Keratinocyte (primary cell): ENCODE data around the gene ABHD5. TPM values are rescaled to one million over a fixed set of nuclear protein-coding genes. Genes with fewer than 3 reads are reported as not detected.

Source experiments
- DNase-seq: peaks from one replicate; pipeline ENCODE4 v3.0.0-alpha.2; 2011; ENCODE audit warnings: low read depth, missing footprints, low spot score
- FAIRE-seq: peaks from 2 replicates; lab custom pipeline; 2011; peaks lifted over from hg19 to GRCh38; lab: Jason Lieb, UNC
- H2AFZ ChIP-seq: 2 replicates; pipeline ENCODE4 v1.6.0; 2012; ENCODE audit warnings: low read length, control low read depth, inconsistent platforms; ENCODE audit not compliant: control insufficient read depth
- H3K27ac ChIP-seq: 2 replicates; pipeline ENCODE4 v1.5.1; 2011; ENCODE audit warnings: low read length; ENCODE audit not compliant: control insufficient read depth, insufficient read depth
- H3K27me3 ChIP-seq: 3 replicates; pipeline ENCODE4 v1.6.0; 2011; ENCODE audit warnings: low read length; ENCODE audit not compliant: control insufficient read depth, insufficient read depth; ENCODE audit errors: extremely low read depth
- H3K36me3 ChIP-seq, 2 experiments: 2 replicates in 1 of 2; 3 replicates in 1 of 2; pipeline ENCODE4 v1.5.1; 2011; ENCODE audit warnings: low read length in 2 of 2, mild to moderate bottlenecking in 1 of 2; ENCODE audit not compliant: control insufficient read depth in 2 of 2, insufficient read depth in 2 of 2; ENCODE audit errors: extremely low read depth in 1 of 2
- H3K4me1 ChIP-seq: 3 replicates; pipeline ENCODE4 v1.5.1; 2011; ENCODE audit warnings: low read length; ENCODE audit not compliant: control insufficient read depth, insufficient read depth; ENCODE audit errors: extremely low read depth
- H3K4me2 ChIP-seq: 3 replicates; pipeline ENCODE4 v1.6.0; 2011; ENCODE audit warnings: low read depth, low read length; ENCODE audit not compliant: control insufficient read depth, insufficient read depth; ENCODE audit errors: extremely low read depth
- H3K4me3 ChIP-seq, 3 experiments: fragments of 200-600 bp in 1 of 3; sonication (generic) in 1 of 3; 2 replicates in 2 of 3; 3 replicates in 1 of 3; pipeline ENCODE4 v1.5.1; 2011 to 2016; ENCODE audit warnings: low read length in 3 of 3, mild to moderate bottlenecking in 3 of 3, control low read depth in 2 of 3, inconsistent platforms in 1 of 3, low read depth in 1 of 3, mixed read lengths in 1 of 3, mixed run types in 1 of 3, moderate library complexity in 1 of 3; ENCODE audit not compliant: control insufficient read depth in 2 of 3, insufficient read depth in 2 of 3; ENCODE audit errors: extremely low read depth in 1 of 3
- H3K79me2 ChIP-seq: 2 replicates; pipeline ENCODE4 v1.6.0; 2012; ENCODE audit warnings: low read length; ENCODE audit not compliant: control insufficient read depth, insufficient read depth
- H3K9ac ChIP-seq: 3 replicates; pipeline ENCODE4 v1.6.0; 2011; ENCODE audit warnings: low read length; ENCODE audit not compliant: control insufficient read depth, insufficient read depth; ENCODE audit errors: extremely low read depth
- H3K9me1 ChIP-seq: 3 replicates; pipeline ENCODE4 v1.6.0; 2011; ENCODE audit warnings: low read length; ENCODE audit not compliant: control insufficient read depth, insufficient read depth; ENCODE audit errors: extremely low read depth
- H3K9me3 ChIP-seq: 2 replicates; pipeline ENCODE4 v1.5.1; 2012; ENCODE audit warnings: low read depth, low read length; ENCODE audit not compliant: control insufficient read depth
- H4K20me1 ChIP-seq: 3 replicates; pipeline ENCODE4 v1.6.0; 2011; ENCODE audit warnings: low read length; ENCODE audit not compliant: control insufficient read depth, insufficient read depth; ENCODE audit errors: extremely low read depth
- EZH2 ChIP-seq: IDR thresholded peaks from one replicate; pipeline ENCODE4 v1.6.1; 2012; ENCODE audit warnings: inconsistent platforms, mild to moderate bottlenecking, low read length, moderate library complexity
- dilution Hi-C: fragments of 300-500 bp; cut with MboI; formaldehyde crosslinking; loops from one replicate; pipeline ENCODE4 v1.7.0; 2020; ENCODE audit warnings: low sequenced_read_pairs; ENCODE audit not compliant: extremely low pct_ligation_motif_present
- polyA plus RNA-seq, 5 experiments: library from polyadenylated mRNA; depleted of rRNA in 3 of 5; stranded (reverse) in 3 of 5; stranded (forward) in 1 of 5; unstranded in 1 of 5; fragments of >200 nt; gene quantifications; 1 replicate in 1 of 5; 2 replicates in 3 of 5; 3 replicates in 1 of 5; pipeline versions ENCODE4 v1.2.1 to v1.2.3, GENCODE V29; 2011 to 2012; ENCODE audit warnings: missing spikeins in 2 of 5, low read depth in 1 of 5, low replicate concordance in 1 of 5
- TF ChIP-seq, protein P1 (sequence below), 3 experiments: IDR thresholded peaks in 1 of 3; conservative IDR thresholded peaks in 1 of 3; optimal IDR thresholded peaks in 1 of 3; 2 replicates in 2 of 3; 3 replicates in 1 of 3; pipeline versions ENCODE3 to v1.5.1; 2011; ENCODE audit warnings: low read length in 3 of 3, mild to moderate bottlenecking in 3 of 3, moderate library complexity in 2 of 3, control low read depth in 1 of 3, inconsistent platforms in 1 of 3; ENCODE audit not compliant: insufficient read depth in 2 of 3; ENCODE audit errors: extremely low read depth in 1 of 3

The ABHD5 gene
- polyA plus RNA-seq, 1 donor (not counting 4 experiments of a cell fraction or from before 2014, with no cell fraction given), result 26.8 TPM

DNA sequence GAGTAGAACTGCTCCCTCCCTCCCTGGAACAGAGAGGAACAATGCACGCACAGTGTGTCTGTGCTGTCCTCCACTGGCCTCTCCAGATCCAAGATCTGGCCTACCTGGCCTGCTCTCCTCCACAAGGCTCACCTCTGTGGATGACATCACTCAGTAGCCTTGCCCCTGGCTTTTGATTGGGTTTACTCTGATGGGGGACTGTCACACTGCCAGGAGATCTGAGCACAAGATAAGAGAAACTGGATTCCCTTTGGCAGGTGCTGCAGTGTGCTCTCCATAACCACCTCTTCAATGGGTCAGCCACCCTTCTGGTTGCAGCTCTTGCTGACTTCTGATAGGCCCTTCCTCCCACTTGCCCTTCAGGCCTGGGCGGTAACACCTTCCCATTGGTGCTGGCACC, 46.3 kb upstream of the ABHD5 start:
- Histone ChIP-seq H3K4me2 (no peak overlapping the region), H2AFZ (no peak overlapping the region), H3K4me1 (no peaks in the 10 kb centered on the region), H3K27ac (no peak overlapping the region), H3K79me2 (no peaks in the 10 kb centered on the region), H3K4me3 (no peak overlapping the region), H3K9me3 (no peaks in the 10 kb centered on the region), H3K9ac (no peak overlapping the region), H4K20me1 (no peaks in the 10 kb centered on the region), H3K9me1 (no peaks in the 10 kb centered on the region), H3K27me3 (no peaks in the 10 kb centered on the region), H3K36me3 (no peaks in the 10 kb centered on the region)
- DNase-seq, result no peak
- no peak for FAIRE-seq
- TF ChIP-seq, protein P1, sequence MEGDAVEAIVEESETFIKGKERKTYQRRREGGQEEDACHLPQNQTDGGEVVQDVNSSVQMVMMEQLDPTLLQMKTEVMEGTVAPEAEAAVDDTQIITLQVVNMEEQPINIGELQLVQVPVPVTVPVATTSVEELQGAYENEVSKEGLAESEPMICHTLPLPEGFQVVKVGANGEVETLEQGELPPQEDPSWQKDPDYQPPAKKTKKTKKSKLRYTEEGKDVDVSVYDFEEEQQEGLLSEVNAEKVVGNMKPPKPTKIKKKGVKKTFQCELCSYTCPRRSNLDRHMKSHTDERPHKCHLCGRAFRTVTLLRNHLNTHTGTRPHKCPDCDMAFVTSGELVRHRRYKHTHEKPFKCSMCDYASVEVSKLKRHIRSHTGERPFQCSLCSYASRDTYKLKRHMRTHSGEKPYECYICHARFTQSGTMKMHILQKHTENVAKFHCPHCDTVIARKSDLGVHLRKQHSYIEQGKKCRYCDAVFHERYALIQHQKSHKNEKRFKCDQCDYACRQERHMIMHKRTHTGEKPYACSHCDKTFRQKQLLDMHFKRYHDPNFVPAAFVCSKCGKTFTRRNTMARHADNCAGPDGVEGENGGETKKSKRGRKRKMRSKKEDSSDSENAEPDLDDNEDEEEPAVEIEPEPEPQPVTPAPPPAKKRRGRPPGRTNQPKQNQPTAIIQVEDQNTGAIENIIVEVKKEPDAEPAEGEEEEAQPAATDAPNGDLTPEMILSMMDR (optimal IDR thresholded peaks at IDR 0.05 in 1 of 3, IDR thresholded peaks at IDR 0.05 in 1 of 3, conservative IDR thresholded peaks at IDR 0.05 in 1 of 3; ENCODE audit: extremely low read depth in 1 of 3, insufficient read depth in 2 of 3, low read length in 3 of 3), result no peak
- no peak for TF ChIP-seq EZH2
- dilution Hi-C loops, result no loop called here

DNA sequence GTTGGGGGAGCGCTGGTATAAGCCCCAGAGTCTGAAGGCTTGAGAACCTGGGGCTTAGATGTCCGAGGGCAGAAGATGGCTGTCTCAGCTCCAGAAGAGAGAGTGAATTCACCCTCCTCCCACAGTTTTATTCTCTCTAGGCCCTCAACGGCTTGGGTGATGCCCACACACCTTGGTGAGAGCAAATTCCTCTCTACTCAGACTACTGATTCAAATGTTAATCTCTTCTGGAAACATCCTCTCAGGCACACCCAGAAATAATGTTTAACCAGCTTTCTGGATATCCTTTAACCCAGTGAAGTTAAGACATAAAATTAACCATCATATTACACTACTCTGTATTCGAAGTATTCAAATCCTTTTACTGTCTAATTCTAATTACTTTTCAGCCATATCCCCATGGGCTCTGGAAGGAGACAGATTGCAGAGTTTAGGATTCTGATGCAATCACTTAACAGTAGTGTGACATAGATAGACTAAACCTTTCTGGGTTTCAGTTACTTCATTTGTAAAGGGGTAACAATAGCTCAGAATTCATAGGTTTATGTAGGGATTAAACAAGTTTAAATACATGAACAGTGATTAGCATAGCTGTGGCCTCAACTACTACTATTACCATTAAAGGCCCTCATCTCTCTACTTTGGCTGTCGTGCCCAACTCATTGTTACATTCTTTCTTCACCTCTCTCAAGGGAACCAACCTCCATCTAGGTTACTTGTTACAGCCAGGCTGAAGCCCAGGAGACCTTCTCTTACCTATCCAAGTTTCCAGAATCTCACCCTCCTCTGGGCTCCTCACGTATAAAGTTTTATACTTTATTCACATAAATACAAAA, 43.2 kb upstream of the ABHD5 start:
- Histone ChIP-seq H3K9me3 (no peaks in the 10 kb centered on the region), H2AFZ (no peak overlapping the region), H3K36me3 (no peaks in the 10 kb centered on the region), H3K9ac (no peak overlapping the region), H3K27ac (no peak overlapping the region), H3K79me2 (no peaks in the 10 kb centered on the region), H4K20me1 (no peaks in the 10 kb centered on the region), H3K4me2 (no peak overlapping the region), H3K4me1 (no peaks in the 10 kb centered on the region), H3K4me3 (no peak overlapping the region), H3K27me3 (no peaks in the 10 kb centered on the region), H3K9me1 (no peaks in the 10 kb centered on the region)
- no peak for DNase-seq
- dilution Hi-C loops, result no loop called here
- TF ChIP-seq EZH2, result no peak
- TF ChIP-seq, protein P1 (optimal IDR thresholded peaks at IDR 0.05 in 1 of 3, IDR thresholded peaks at IDR 0.05 in 1 of 3, conservative IDR thresholded peaks at IDR 0.05 in 1 of 3; ENCODE audit: extremely low read depth in 1 of 3, insufficient read depth in 2 of 3, low read length in 3 of 3), result no peak
- no peak for FAIRE-seq
